PFSK-1 (cell line): Measurements from ENCODE around the gene TMC1.

Source experiments
- FOXP2 ChIP-seq: optimal IDR thresholded peaks from 2 replicates; pipeline ENCODE3; 2011; ENCODE audit warnings: borderline replicate concordance, control low read depth, inconsistent platforms; ENCODE audit not compliant: insufficient read depth; ENCODE audit errors: extremely low read length, extremely low read depth
- POLR2AphosphoS5 ChIP-seq: IDR thresholded peaks from 2 replicates; pipeline ENCODE4 v1.6.1; 2012; ENCODE audit warnings: low read depth, mild to moderate bottlenecking, control low read depth, low read length, moderate library complexity
- REST ChIP-seq, 2 experiments: IDR thresholded peaks; 2 replicates each; pipeline versions ENCODE4 v1.6.1 to v1.8.0; 2011 to 2012; ENCODE audit warnings: low read depth in 2 of 2, low read length in 2 of 2, control low read depth in 1 of 2, inconsistent platforms in 1 of 2, mild to moderate bottlenecking in 1 of 2, moderate library complexity in 1 of 2; ENCODE audit not compliant: insufficient read depth in 1 of 2
- SIN3A ChIP-seq: IDR thresholded peaks from 2 replicates; pipeline ENCODE4 v1.6.1; 2012; ENCODE audit warnings: mild to moderate bottlenecking, low read length, moderate library complexity, borderline replicate concordance; ENCODE audit not compliant: insufficient read depth
- TAF1 ChIP-seq: IDR thresholded peaks from 2 replicates; pipeline ENCODE4 v1.6.1; 2012; ENCODE audit warnings: low read length, control low read depth, borderline replicate concordance; ENCODE audit not compliant: insufficient read depth

- TF ChIP-seq TAF1: peak; percentile 50; the same call in 1 of the 2 replicates
- 0 out of 2 replicates have a peak, but pooled peaks have one; percentile 49 for TF ChIP-seq SIN3A
- no peak for TF ChIP-seq REST (IDR thresholded peaks at IDR 0.05; ENCODE audit: insufficient read depth in 1 of 2, low read depth in 2 of 2, low read length in 2 of 2)
- no peak for TF ChIP-seq POLR2AphosphoS5
- peak; percentile 98 for TF ChIP-seq FOXP2
Observed at GRCh38 chr9:72526901-72527800, 5.7 kb downstream of the TMC1 start.
